BE2C (cell line): ENCODE data around the gene MCAT.

ENCODE experiments used
- DNase-seq: peaks from one replicate; pipeline ENCODE4 v3.0.0-alpha.2; 2020
- H3K27me3 ChIP-seq: fragments of 250-450 bp; sonication (Bioruptor Pico); 2 replicates; pipeline ENCODE4 v1.5.1; 2020; ENCODE audit warnings: mild to moderate bottlenecking
- H3K36me3 ChIP-seq: fragments of 250-450 bp; sonication (Bioruptor Pico); 2 replicates; pipeline ENCODE4 v1.5.1; 2020; ENCODE audit warnings: mild to moderate bottlenecking
- H3K4me1 ChIP-seq: fragments of 250-450 bp; sonication (Bioruptor Pico); 2 replicates; pipeline ENCODE4 v1.5.1; 2020
- H3K4me3 ChIP-seq: 2 replicates; pipeline ENCODE4 v1.5.1; 2011; ENCODE audit warnings: low read depth, low read length
- H3K9me3 ChIP-seq: fragments of 250-450 bp; sonication (Bioruptor Pico); 2 replicates; pipeline ENCODE4 v1.5.1; 2020
- TF ChIP-seq, protein P1 (sequence below): IDR thresholded peaks from 2 replicates; pipeline ENCODE4 v1.5.1; 2012; ENCODE audit warnings: mild to moderate bottlenecking, low read depth, low read length

Gene MCAT

DNA sequence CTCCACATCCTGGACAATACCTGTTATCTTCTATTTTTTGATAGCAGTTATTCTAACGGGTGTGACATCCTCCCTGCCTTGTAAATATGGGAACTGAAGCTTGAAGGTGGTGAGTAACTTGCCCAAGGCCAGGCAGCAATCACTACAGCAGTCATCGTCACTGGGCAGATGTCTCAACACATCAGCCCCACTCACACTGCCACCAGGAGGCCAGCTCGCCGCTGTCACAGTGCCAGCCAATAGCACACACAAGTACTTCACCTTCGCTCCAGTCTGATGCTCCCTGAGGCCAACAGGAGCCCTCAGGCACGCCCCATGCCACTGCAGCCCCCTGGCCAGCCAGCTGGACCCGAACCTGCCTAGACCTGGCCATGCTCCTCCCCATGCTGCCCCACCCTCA is 49.1 kb downstream of the MCAT start:
- Histone ChIP-seq H3K36me3 (no peaks in the 10 kb centered on the region), H3K9me3 (no peaks in the 10 kb centered on the region; the same call in 1 of the 2 replicates), H3K4me3 (no peak overlapping the region), H3K4me1 (peaks cover 5% of the 10 kb centered on the region), H3K27me3 (no peaks in the 10 kb centered on the region)
- TF ChIP-seq, protein P1, sequence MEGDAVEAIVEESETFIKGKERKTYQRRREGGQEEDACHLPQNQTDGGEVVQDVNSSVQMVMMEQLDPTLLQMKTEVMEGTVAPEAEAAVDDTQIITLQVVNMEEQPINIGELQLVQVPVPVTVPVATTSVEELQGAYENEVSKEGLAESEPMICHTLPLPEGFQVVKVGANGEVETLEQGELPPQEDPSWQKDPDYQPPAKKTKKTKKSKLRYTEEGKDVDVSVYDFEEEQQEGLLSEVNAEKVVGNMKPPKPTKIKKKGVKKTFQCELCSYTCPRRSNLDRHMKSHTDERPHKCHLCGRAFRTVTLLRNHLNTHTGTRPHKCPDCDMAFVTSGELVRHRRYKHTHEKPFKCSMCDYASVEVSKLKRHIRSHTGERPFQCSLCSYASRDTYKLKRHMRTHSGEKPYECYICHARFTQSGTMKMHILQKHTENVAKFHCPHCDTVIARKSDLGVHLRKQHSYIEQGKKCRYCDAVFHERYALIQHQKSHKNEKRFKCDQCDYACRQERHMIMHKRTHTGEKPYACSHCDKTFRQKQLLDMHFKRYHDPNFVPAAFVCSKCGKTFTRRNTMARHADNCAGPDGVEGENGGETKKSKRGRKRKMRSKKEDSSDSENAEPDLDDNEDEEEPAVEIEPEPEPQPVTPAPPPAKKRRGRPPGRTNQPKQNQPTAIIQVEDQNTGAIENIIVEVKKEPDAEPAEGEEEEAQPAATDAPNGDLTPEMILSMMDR, result peak; percentile 46
- peak; percentile 66 for DNase-seq

DNA sequence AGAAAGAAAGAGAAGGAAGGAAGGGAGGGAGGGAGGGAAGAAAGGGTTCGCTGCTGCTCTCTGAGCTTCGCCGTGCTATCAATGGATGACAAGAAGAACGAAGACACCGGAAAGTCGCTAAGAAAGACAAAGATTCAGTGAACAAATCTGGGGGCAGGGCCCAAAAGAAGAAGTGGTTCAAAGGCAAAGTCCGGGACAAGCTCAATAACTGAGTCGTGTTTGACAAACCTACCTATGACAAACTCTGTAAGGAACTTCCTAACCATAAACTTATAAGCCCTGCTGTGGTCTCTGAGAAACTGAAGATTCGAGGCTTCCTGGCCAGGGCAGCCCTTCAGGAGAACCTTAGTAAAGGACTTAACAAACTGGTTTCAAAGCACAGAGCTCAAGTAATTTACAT is 51.1 kb downstream of the MCAT start:
- Histone ChIP-seq H3K27me3 (no peaks in the 10 kb centered on the region), H3K9me3 (no peaks in the 10 kb centered on the region; the same call in 1 of the 2 replicates), H3K4me1 (peaks cover 5% of the 10 kb centered on the region), H3K4me3 (no peak overlapping the region), H3K36me3 (no peaks in the 10 kb centered on the region)
- TF ChIP-seq, protein P1, result no peak
- DNase-seq, result no peak

GRCh38 chr22:43090130-43090789 is 52.9 kb downstream of the MCAT start:
- Histone ChIP-seq H3K4me3 (no peak overlapping the region), H3K36me3 (no peaks in the 10 kb centered on the region), H3K4me1 (peaks cover 5% of the 10 kb centered on the region), H3K27me3 (no peaks in the 10 kb centered on the region), H3K9me3 (no peaks in the 10 kb centered on the region)
- TF ChIP-seq, protein P1, result peak; percentile 64
- peak; percentile 66 for DNase-seq

DNA sequence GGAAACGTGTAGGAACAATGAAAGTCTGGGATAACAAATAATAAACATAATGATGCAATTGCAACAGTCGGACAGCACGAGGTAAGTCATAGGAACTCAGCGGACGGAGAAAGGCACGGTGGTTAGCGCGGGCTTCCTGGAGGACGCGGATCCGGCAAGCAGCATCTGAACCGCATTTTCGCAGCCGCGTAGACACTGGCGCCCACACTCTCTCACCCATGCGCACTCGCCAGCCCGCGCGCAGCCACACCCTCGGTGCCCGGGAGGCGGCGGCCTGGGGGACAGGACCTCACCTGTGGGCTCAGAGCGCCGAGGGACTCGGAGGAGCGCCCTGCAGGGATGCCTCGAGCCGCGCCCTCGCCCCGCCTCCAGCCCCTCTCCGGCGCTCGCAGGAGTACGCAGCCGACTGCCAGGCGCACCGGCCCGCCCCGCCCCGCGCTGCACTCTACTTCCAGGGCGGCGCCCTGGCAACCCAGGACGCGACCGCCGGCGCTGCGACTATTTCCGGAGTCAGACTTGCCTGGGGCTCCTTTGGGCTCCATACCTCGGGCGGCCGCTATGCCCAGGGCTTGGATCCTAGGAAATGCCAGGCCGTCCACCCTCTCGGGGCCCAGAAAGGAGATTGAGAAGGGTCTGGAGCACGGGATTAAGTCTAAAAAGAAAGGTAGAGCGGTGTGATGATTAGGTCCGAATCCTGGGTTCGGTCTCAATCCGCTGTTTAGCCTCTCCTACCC is 54.0 kb downstream of the MCAT start, which contains the start of gene TTLL1:
Gene TTLL1, minus strand, starts transcription at position 408 of the 734 bp plus-strand sequence. CDS start 13,805 bp downstream, outside the sequence.
- no peaks in the 10 kb centered on the region; the same call in 1 of the 2 replicates for H3K4me1 ChIP-seq
- no peaks in the 10 kb centered on the region for H3K9me3 ChIP-seq
- H3K4me3 ChIP-seq, result peak within 1 kb of the TSS; percentile 72
- DNase-seq, result peak; percentile 95
- H3K27me3 ChIP-seq, result no peaks in the 10 kb centered on the region
- no peaks in the 10 kb centered on the region for H3K36me3 ChIP-seq
- TF ChIP-seq, protein P1, result no peak; the same call in 1 of the 2 replicates

GRCh38 chr22:43088627-43088983 is 54.6 kb downstream of the MCAT start:
- H3K36me3 ChIP-seq, result no peaks in the 10 kb centered on the region
- no peaks in the 10 kb centered on the region for H3K27me3 ChIP-seq
- no peaks in the 10 kb centered on the region for H3K9me3 ChIP-seq
- no peak for DNase-seq
- H3K4me1 ChIP-seq, result no peaks in the 10 kb centered on the region; the same call in 1 of the 2 replicates
- H3K4me3 ChIP-seq, result peak overlapping the region; percentile 72
- TF ChIP-seq, protein P1, result no peak
